Stimulated activated CD4-positive, alpha-beta T cell treated with anti-CD3 and anti-CD28 coated beads, Interleukin-4, amount 100 ng/mL, for 48 hours (primary cell): Measurements from ENCODE around the gene FRMPD2.
"Not testable (repeated sequence)": the region's sequence is repeated elsewhere in the genome, so short reads cannot be mapped to it uniquely, and the experiment has no call there.

ENCODE experiments used
- DNase-seq, 2 donors: peaks; one replicate each; pipeline ENCODE4 v3.0.0-alpha.2; 2020; ENCODE audit warnings: low read depth in 2 of 2

FRMPD2 gene

DNA sequence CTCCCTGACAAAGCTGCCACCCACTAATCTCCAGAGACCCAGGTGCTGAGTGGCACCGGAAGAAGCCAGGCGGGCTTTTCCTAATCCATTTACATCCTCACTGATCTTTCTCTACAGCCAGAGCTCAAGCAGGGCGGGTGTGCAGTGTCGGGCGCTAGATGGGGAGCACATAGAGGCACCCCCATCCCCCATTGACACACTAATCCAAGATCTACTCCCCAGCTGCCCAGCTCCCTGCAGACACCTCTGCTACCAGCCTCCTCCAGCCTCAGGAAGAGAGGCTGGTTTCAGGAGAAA, 22.2 kb downstream of the FRMPD2 start:
- no peak for DNase-seq

DNA sequence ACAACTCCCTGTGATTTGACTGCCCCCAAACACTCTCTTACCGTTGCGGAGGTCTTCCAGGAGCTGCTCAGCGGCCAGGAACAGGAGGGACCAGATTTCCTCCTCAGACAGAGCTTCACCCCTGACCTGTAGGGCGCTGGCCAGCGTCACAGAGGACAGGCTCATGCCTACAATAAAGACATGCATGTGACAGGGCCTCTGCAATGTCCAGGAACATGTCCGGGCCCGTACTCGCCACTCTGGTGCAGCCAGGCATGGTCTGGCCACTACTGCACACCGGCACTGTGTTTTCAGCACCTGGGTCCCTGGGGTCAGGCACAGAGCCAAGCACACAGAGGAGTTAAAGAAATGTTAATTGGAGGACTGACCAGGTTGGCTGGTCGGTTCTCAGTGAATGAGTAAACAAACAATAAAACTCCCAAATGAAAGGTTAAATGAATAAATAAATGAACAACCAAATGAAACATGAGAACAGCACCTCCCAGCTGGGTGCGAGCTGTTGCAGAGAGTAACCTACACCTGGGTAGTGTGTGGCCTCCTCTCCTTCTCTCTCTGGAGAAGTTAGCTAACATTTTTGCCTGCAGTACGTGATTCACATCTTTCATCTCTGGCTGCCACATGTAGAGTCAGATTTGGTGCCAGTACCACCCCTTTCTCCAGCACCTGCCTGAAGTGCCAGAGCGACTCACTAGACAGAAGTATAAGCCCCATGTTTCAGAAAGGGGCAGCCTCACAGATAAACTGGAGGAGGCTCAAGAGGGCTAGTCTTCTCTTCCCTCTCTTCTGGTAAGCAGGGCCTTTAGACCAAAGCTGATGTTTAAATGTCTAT, 22.8 kb downstream of the FRMPD2 start:
- no peak for DNase-seq

DNA sequence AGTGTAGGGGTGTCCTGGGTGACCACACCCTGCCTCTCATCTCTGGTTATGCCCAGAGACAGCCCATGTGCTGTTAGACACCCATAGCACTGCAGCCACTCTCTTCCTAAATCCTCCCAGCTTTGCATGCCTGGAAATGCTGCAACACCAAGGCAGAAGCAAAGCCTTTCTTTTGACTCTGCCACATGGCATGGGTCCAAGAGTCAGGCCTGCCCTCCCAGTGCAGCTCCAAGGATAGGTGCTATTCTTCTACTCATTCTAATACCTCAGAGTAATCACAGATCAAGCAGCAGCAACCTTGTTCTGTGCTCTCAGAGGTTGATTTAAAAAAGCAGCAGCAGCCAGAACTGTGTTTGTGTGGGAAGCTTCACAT, 23.4 kb downstream of the FRMPD2 start:
- no peak for DNase-seq

DNA sequence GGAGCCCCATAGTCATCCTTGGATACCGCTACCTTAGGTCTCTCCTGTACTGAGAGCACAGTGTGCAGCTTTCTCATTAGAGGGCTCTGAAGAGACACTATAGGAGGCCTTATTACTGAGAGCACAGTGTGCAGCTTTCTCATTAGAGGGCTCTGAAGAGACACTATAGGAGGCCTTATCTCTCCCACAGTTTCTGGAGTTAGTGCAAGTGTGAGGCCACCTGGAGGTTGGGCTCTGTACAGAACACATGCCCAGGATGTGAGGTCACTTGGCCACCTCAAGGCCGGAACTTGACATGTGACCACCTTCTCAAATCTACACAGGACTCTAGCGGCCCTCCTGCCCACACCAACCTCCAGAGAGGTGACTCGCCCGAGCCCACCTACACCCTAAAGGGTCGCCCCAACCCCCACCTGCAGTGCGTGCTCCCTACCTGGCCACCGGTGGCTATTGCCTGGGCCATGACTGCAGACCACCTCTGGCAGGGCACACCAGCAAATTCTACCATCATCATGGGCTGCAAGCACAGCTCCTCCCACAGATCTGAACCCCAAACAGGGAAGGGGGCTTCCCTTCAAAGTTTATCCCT, 24.6 kb downstream of the FRMPD2 start:
- DNase-seq = no peak

DNA sequence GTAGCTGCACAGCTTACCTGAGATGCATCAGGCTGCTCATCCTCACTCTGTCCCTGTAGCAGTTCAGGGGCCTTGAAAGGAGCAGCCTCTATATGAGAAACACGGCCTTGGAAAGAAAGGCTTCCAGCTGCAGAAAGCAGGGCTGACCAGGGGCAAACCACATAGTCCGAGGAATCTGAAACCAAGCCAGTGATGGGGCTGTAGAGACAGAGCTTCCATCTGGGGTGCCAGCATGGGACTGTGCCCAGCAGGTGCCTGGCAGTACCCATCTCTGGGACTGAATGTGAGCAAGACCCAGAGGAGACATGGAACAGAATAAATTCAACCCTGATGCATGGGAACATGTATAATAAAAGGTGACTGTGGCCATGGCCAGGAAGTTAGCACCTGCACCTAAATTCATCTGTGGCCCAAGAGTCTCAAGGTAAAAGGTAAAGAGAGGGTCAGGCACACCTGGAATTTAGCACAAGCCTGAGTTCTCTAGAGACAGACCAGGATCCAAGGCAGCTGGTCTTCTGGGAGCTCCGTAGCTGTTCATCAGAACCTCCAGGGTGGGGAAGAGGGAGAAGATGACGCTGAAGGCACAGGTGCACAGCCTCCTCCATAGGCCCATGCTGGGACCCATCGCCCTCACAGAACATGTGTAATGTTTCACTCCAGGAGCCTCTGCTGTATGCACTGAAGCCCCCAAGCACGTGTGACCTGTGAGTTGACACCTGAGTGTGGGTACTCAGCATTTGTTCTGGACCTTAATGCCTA, 25.3 kb downstream of the FRMPD2 start:
- DNase-seq = no peak

DNA sequence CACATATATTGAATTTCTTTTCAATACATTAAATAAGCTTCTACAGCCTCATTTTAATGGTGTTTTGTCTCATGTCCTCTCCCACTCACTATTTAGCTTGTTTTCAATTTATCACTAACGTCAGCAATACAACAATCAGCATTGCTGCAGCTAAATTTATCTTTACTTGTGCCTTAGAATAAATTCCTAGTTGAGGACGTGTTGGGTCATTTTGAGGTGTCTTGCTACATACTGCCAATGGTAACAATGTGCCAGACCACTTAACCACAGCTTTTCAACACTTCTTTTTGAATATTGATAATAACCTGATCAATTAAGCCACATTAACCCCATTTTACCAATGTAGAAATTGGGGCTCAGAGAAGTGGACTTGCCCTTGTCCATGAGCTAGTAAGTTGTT, 26.0 kb downstream of the FRMPD2 start:
- DNase-seq = no peak

DNA sequence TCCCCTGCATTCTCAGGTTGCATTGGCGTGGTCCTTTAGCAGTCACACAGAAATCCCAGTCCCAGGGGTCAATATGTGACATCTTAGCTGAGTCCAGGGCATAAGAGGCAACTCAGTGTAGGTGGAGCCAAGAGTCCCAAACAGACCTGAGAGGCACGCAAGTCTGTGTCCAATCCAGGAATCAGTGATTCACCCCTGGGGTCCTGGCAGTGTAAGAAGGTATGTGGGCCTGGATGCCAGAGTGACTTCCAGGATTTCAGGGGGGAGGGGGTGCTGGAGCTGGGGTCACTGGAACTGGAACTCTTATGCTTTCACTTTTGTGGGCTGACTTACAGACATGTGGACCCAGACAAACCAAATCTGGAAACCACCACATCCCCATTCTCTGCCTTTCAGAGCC, 26.8 kb downstream of the FRMPD2 start:
- DNase-seq = no peak

DNA sequence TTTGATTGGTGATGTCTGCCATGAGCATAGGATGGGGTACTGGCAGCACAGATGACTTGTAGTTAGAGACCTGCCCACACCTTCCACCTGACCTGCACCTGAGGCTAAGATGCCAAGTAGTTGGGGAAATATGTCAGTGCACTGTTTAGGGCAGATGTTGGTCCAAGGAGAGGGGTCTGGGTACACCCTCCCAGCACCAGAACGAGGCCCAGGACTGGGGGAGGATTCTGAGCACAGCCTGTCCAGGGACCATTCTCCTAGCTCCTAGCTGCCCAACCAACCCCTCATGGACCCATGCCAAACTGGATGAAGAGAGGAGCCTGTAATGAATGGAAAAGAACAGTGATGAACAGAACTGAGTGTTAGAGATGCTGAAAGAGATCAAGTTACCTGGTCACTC, 28.0 kb downstream of the FRMPD2 start:
- DNase-seq = no peak

DNA sequence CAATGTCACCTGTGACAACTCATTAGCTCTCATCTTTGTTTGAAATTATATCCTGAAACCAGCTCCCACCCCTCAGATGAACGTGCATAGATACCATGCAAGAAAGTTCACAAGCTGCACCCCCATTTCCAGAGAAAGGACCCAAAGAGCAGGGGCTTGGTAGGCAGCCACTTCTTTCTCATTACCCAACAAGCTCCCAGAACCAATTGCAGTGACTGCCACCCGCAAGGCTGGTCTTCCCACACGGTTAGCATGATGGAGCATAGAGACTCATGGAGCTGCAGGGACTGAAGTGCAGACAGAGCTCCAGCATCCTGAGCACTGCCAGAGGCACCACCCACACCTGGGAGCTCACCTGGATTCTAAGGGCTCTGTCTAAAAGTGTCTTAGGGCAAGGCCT, 28.5 kb downstream of the FRMPD2 start:
- no peak for DNase-seq

DNA sequence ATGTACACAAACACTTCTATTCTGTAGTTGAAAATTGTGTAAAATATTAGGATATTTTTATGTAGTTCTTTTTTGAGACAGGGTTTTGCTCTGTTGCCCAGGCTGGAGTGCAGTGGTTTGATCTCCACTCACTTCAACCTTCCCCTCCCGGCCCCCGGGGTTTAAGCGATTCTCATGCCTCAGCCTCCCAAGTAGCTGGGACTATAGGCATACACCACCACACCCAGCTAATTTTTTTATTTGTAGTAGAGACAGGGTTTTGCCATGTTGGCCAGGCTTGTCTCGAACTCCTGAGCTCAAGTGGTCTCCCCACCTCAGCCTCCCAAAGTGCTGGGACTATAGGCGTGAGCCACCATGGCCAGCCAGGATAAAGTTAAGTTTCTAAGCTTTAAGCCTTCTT, 30.6 kb downstream of the FRMPD2 start:
- not testable (repeated sequence) for DNase-seq

DNA sequence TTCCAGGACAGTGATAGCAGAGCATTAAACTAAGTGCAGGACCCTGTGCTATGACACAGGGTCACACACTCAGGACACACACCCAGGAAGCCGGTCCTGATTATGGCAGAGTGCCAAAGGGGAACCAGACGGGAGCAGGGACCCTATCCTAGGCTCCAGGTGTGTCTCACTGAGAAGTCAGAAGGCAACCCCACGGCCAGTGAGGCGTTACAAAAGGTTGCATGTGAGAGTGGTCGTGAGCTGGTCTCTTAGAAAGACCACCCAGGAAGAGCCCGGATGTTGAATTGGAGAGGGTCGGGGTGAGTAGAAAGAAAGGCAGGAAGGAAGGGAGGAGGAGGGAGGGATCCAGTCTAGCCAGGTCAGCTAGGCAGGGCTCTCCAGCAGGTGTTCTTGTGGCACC, 31.0 kb downstream of the FRMPD2 start:
- DNase-seq = no peak

DNA sequence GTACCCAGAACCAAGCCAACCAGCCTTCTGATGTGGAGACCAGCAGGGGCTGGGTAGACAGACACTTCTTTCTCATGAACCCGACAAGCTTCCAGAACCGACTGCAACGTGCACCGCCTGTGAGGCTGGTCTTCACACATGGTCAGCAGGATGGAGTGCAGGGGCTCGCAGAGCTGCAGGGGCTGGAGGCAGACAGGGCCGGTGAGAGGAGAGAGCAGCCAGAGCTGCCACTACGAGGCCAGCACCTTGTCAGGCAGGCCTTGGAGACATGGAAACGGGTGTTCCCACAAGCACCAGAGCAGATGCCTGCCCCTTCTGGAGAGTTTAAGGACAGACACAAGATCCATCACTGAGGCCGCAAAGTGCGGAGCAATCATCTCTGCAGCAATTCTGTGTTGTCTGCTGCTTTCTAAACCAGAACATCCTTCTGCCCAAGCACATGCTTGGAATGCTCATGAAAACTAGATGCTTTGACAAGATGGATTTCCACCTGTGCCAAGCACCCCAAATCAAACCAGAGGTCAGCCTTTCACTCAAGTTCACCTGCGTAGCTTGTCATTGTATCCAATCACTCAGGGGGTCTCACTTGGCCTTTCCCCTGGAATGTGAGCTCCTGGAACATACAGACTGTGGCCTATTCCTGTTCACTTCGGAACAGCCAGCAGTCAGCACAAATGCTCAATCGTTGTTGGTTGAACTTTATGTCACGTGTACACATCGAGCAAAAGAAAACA, 32.2 kb downstream of the FRMPD2 start:
- no peak for DNase-seq

DNA sequence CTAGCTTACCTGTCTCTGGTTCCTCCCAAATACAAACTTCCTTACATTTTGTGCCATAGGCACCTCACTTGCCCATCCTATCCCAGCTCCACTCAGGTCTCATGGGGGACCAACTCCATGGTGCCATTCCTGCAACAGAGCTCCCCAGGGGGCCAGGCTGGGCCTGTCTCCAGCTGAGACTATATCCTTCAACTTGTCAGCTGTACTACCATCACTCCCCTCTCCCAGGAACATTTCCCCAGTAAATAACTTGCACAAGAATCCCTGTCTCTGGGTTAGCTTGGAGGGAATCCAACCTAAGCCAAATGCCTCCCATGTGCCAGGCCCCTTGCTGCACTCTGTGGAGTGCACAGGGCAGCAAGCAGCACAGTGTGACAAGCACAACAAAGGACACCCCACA, 33.2 kb downstream of the FRMPD2 start:
- no peak for DNase-seq

DNA sequence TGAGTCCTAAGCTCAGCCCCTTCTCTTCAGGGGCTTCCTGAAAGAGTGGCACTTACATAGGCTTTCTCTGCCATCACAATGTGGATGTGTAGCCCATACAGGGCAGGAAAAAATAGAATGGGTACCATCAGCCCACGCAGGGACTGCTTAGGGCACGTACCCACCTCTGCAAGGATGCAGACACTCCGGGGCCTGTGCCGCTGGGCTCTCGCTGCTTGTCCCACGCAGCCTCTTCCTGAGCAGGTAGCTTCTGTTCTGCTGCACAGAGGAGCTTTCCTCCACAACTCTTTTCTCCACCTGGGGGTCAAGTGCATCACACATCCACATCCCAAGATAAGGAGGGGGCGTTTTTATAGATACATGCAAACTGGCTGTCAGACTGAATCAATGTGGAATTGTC, 34.3 kb downstream of the FRMPD2 start:
- no peak for DNase-seq

DNA sequence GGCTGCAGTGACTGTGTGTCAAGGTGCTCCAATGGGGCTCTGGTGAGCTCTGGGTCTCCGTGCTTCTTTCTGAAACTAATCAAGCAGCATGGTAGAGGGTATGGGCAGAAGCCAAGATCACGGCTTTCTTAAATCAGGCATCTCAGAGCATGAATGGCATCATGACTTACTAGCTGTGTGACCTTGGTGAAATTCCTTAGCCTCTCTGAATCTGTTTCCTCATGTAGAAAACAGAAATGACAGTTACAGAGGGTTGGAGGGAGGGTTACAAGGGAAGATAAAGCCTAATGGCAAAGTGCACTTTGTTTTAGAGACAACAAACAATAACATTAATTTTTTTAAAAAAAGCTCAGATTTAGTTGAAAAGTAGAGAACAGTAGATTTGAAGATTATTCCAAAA, 34.9 kb downstream of the FRMPD2 start:
- no peak for DNase-seq

DNA sequence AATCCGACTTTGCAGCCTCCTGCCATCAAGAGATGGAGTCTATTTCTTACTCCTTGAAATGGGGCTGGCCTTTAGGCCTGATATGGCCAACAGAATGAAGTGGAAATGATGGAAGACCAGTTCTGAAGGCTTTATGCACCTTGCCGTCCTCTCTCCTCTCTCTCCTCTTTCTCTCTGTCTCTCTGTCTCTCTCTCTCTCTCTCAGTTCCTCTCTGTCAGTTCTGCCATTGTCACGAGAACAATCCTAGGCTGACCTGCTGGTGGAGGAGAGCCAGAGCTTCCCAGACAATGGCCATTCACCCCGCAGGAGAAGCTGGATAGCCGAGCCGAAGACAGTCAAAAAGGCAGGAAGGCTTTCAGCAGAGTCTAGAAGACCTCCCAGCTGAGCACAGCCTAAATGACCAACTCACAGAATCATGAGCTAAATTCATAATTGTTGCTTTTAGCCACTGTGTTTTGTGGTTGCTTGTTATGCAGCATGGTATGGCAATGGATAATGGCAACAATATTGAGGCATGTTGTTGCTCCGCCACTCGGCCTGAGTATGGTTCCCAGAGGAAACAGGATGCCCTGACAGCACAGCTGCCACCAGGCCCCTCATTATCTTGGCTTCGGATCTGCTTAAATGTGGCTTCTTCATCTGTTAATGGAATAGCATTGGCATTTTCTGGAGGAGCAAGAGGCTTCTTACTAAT, 35.5 kb downstream of the FRMPD2 start:
- no peak for DNase-seq

DNA sequence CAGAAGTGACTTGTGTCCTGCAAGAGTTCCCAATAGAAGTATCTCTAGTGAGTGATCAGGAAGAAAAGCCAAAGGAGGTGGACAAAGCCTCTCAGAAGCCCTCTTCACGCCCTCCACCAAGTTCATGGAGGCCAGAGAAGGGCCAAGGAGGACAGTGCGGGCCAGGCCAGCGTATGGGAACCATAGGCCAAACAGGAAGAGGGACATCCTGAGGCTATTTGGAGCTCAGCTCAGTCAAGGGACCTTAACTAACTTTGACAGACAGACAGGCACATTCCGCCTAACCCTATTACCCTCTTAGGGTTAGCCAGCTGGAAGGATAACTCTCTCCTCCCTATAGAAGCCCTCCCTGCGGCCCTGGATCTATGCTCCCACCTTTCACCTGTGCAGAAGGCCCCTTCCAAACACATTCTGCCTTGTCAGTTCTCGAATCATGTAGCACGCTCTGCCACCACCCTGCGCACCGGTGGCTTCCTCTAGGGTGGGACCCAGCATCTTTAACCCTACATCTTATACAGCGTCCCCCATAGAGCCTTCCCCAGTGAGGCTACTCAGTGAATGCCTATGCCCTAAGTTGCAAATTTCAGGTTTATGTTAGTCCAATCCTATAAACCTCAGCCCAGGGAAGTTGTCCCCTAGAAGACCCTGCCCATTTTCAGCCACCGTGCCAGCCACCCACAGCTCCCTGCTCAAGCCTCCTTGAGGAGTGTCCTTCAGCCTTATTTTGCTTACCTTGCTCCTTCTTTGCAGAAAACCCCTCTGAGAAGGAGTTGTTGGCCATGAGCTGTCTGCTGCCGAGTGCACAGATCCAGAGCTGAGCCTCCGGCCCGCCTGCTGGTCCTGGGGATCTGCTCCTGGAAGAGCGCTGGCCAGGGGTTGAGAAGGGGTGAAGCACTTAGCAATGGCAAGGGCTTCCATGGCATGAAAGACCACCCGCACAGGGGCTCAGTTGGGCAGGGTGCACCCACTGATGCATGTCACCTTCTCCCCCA, 36.9 kb downstream of the FRMPD2 start:
- DNase-seq = no peak

DNA sequence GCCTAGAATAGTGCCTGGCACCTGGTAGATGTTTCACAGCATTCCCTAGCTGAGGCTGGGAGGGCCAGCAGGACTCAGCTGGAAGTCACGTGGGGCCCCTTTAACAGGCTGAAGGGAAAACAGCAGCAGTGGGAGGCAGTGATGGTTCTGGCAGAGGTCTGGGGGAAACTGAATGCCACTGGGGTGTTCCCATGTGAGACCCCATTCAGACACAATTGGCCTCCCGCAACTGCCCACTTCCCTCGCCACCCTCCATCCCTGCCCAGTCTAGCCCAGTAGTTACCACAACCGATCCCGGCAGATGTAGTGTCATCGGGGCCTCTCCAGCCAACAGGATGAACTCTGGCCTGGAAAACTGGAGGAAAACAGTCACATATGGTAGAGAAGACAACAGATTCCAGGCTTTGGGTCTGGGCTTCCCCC, 38.3 kb downstream of the FRMPD2 start:
- no peak for DNase-seq

DNA sequence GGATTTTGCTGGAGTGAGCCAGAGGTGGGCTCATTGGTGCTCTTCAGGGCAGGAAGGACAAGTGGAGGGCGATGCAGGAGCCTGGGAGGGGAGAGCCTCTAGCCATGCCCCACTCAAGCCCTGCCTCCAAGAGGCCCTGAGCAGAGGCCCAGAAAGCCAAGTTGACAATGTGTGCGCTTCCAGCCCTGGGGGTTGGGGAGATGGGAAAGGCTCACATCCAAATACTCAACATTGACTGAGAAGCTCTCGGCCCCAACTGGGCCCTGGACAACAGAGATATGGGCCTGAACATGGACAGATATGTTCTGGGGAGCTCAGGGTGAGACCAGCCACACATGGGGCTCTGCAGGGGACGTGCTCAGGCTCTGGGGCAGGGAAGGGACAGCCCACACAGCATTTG, 39.0 kb downstream of the FRMPD2 start:
- DNase-seq = no peak

DNA sequence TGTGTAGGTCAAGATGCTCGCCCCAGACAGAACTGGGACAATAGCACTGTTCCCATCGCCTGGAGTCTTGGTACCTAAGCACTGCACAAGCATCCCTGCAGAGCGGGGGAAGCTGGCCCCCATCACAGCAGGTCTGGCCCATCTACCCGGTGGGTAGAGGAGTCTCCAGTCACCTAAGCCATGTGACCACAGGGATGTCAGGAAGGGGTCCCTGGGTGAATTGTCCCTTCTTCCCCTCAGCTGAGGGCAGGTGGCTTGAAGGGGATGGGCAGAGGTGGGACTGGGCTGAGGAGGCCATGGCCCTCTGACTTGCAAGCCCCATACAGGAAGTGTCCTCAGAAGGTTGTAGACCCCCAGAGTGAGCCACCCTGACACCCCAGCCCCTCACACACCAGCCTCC, 39.7 kb downstream of the FRMPD2 start:
- no peak for DNase-seq

DNA sequence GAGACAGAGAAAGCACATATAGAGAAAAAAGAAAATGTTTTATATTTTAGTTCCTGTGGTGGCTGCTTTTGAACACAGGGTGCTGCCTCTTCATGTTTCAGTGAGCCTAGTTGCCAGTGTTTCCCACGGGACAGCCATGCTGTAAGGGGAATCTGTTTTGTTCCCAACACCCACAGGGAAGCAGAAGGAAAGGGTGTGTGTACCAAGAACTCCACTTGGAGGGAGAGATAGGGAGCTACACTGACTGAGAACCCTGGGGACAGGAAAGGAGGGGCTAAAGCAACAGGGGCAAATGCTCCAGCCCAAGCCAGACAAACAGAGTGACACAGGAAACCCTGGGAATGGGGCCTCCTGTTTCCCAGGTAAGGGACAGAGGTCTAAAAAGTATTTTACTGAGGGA, 40.2 kb downstream of the FRMPD2 start:
- no peak for DNase-seq
